Suprapubic skin (tissue), 4 donors: ENCODE measurements around the gene TMED10. TPM values are rescaled to one million over a fixed set of nuclear protein-coding genes. Genes with fewer than 3 reads are reported as not detected.

Experiments used
- DNase-seq, 2 donors: peaks; one replicate each; pipeline ENCODE4 v3.0.0-alpha.2; 2019; ENCODE audit warnings: low spot score in 2 of 2
- H3K27ac ChIP-seq: fragments of 200-600 bp; sonication (generic); one replicate; pipeline ENCODE4 v1.5.1; 2019
- H3K27me3 ChIP-seq: fragments of 200-600 bp; sonication (generic); one replicate; pipeline ENCODE4 v1.5.1; 2019
- H3K36me3 ChIP-seq: fragments of 200-600 bp; sonication (generic); one replicate; pipeline ENCODE4 v1.5.1; 2019
- H3K4me1 ChIP-seq: fragments of 200-600 bp; sonication (generic); one replicate; pipeline ENCODE4 v1.5.1; 2019
- H3K4me3 ChIP-seq: fragments of 200-600 bp; sonication (generic); one replicate; pipeline ENCODE4 v1.5.1; 2019; ENCODE audit warnings: mild to moderate bottlenecking
- H3K9me3 ChIP-seq: fragments of 200-600 bp; sonication (generic); one replicate; pipeline ENCODE4 v1.5.1; 2019
- CTCF ChIP-seq, 2 donors: fragments of 200-600 bp in 1 of 2; fragments of 450-650 bp in 1 of 2; sonication (generic) in 1 of 2; IDR thresholded peaks; one replicate each; pipeline ENCODE4 v1.5.1; 2016 to 2019; ENCODE audit warnings: antibody characterized with exemption in 2 of 2, mild to moderate bottlenecking in 1 of 2, moderate library complexity in 1 of 2
- EP300 ChIP-seq: sonication (generic); formaldehyde crosslinking; IDR thresholded peaks from one replicate; pipeline ENCODE4 v1.6.1; 2017; ENCODE audit warnings: antibody characterized with exemption
- POLR2A ChIP-seq, 2 donors: fragments of 450-650 bp; IDR thresholded peaks; one replicate each; pipeline ENCODE4 v1.6.1; 2017; ENCODE audit warnings: antibody characterized with exemption in 2 of 2, mild to moderate bottlenecking in 2 of 2, moderate library complexity in 2 of 2
- POLR2AphosphoS5 ChIP-seq, 3 donors: sonication (generic); formaldehyde crosslinking; IDR thresholded peaks; one replicate each; pipeline ENCODE4 v1.6.1; 2017; ENCODE audit warnings: antibody characterized with exemption in 3 of 3
- WGBS: methylation state at CpG from one replicate; pipeline ENCODE4 v1.1.5; 2018; 5-methylcytosine and 5-hydroxymethylcytosine counted together
- total RNA-seq, 4 donors: library from RNA; depleted of rRNA; stranded (reverse); fragments of >200 nt; gene quantifications; one replicate each; pipeline ENCODE4 v1.1.0, GENCODE V29; 2016

Gene TMED10
- total RNA-seq, 4 donors from 2014 or later: 123 to 235 (median 198) TPM

- no peak for TF ChIP-seq POLR2AphosphoS5 (IDR thresholded peaks at IDR 0.05)
- TF ChIP-seq CTCF (IDR thresholded peaks at IDR 0.05): no peak
- TF ChIP-seq POLR2A (IDR thresholded peaks at IDR 0.05): no peak
- Histone ChIP-seq H3K36me3 (no peaks in the 10 kb centered on the region), H3K27me3 (no peaks in the 10 kb centered on the region), H3K9me3 (no peaks in the 10 kb centered on the region), H3K27ac (no peak overlapping the region), H3K4me3 (no peak overlapping the region), H3K4me1 (no peaks in the 10 kb centered on the region)
- whole genome bisulfite sequencing: 69% methylated on average over 9 of the region's 9 CpGs
- no peak for DNase-seq
Observed at GRCh38 chr14:75220156-75220555, 43.7 kb upstream of the TMED10 start.

DNA sequence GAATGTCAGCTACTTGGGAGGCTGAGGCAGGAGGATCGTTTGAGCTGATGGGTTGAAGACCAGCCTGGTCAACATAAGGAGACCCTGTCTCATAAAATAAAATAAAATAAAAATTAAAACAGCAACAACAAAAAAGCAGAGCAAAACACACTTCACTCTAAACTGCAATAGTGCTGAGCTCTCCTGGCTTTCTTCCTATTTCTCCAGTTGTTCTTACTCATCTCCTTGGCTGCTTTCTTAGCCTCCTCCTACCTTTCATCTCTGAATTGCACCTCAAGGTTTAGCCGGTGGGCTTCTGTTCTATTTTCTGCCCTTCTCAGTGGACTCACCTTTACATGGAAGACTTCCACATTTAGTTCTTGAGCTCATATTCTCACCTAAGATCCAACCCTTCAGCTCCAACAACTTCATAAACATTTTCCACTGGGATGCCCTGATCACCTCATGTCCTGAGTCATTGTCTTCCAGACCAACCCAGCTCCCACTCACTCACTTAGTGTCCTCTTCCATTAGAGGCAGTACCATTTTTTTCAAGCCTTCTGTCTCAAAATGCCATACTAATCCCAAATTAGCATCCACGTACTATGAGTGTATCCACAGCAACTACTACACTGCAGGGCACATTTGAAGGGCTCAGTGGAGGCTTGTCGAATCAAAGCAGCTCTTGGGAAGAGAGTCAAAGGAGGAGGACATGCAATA is 41.2 kb upstream of the TMED10 start:
- Histone ChIP-seq H3K27ac (no peak overlapping the region), H3K4me3 (no peak overlapping the region), H3K4me1 (no peaks in the 10 kb centered on the region), H3K9me3 (no peaks in the 10 kb centered on the region), H3K36me3 (no peaks in the 10 kb centered on the region), H3K27me3 (no peaks in the 10 kb centered on the region)
- no peak for DNase-seq
- WGBS: 66% methylated on average over 4 of the region's 4 CpGs
- TF ChIP-seq EP300 (no peak), POLR2AphosphoS5 (IDR thresholded peaks at IDR 0.05) (no peak), CTCF (IDR thresholded peaks at IDR 0.05) (no peak), POLR2A (IDR thresholded peaks at IDR 0.05) (no peak)

DNA sequence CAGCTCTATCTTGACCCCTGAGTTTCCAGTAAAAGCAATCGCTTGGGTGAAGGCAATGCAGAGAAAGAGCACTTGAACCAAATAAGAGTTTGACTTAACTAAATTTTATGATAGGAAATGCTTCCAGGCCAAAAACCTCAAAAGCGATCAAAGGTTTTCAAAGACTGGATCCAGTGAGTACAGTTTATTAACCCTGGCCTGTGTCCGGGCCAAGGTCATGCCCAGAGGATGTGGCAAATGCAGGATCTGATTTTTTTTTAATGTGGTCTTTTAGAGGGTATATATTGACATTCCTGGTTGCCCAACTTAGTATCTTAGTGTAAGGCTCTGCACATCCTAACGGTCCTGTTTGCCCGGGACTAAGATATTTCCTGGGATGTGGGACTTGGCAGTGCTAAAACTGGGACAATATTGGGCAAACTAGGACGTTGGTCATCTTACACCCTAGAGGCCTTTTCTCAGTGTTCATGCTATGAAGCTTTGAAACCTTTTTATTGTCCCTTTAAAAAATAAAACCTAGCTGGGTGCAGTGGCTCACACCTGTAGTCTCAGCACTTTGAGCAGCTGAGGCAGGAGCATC is 40.1 kb upstream of the TMED10 start:
- Histone ChIP-seq H3K27me3 (no peaks in the 10 kb centered on the region), H3K9me3 (no peaks in the 10 kb centered on the region), H3K27ac (no peak overlapping the region), H3K4me3 (no peak overlapping the region), H3K36me3 (no peaks in the 10 kb centered on the region), H3K4me1 (no peaks in the 10 kb centered on the region)
- TF ChIP-seq POLR2AphosphoS5 (IDR thresholded peaks at IDR 0.05) (no peak), EP300 (no peak), CTCF (IDR thresholded peaks at IDR 0.05) (no peak), POLR2A (IDR thresholded peaks at IDR 0.05) (no peak)
- 92% methylated on average over 6 of the region's 6 CpGs for WGBS
- DNase-seq: no peak

DNA sequence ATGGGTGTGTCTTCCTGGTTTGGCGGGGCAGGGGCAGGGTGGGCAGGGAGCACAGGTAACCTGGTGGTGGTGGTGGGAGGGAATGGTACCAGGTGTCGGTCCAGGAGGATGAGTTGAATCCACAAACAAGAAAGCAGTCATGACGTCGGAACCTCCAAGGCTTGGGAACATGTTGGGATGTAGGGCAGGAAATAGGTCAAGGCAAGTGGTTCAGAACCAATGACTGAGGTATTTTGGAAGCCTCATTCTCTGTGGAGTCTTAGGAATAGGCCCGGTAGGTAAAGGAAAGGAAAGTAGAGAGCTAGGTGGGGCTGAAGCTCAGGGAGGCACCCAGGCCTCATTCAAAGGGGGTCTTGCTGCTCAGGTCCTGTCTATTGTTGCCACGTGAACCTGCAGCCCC is 39.1 kb upstream of the TMED10 start:
- Histone ChIP-seq H3K4me1 (no peaks in the 10 kb centered on the region), H3K9me3 (no peaks in the 10 kb centered on the region), H3K36me3 (no peaks in the 10 kb centered on the region), H3K4me3 (no peak overlapping the region), H3K27me3 (no peaks in the 10 kb centered on the region), H3K27ac (no peak overlapping the region)
- DNase-seq: no peak
- 89% methylated on average over 6 of the region's 6 CpGs for WGBS
- TF ChIP-seq EP300 (no peak), POLR2A (IDR thresholded peaks at IDR 0.05) (no peak), POLR2AphosphoS5 (IDR thresholded peaks at IDR 0.05) (no peak), CTCF (IDR thresholded peaks at IDR 0.05) (no peak)

DNA sequence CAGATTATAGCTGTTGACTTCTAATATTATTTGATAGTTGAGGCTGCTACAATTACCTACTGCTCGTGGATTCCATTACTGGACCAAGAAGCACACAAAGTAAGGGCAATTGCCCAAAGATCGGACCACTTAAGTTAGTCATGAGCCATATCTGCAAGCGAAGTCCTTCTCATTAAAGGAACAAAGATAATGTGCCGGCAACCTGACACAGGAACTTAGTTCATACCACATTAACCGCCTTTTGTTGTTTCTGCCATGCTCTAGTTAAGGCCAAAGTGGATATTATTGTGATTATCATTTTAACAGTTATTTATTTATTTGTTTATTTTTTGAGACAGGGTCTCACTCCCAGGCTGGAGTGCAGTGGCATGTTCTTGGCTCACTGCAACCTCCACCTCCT is 38.1 kb upstream of the TMED10 start:
- no peak overlapping the region for H3K4me3 ChIP-seq
- no peaks in the 10 kb centered on the region for H3K27me3 ChIP-seq
- WGBS: 96% methylated on average over 5 of the region's 5 CpGs
- DNase-seq: no peak
- no peaks in the 10 kb centered on the region for H3K9me3 ChIP-seq
- H3K27ac ChIP-seq: no peak overlapping the region
- TF ChIP-seq POLR2A (IDR thresholded peaks at IDR 0.05): no peak
- no peak for TF ChIP-seq POLR2AphosphoS5 (IDR thresholded peaks at IDR 0.05)
- TF ChIP-seq CTCF (IDR thresholded peaks at IDR 0.05): no peak
- no peak for TF ChIP-seq EP300
- no peaks in the 10 kb centered on the region for H3K36me3 ChIP-seq
- no peaks in the 10 kb centered on the region for H3K4me1 ChIP-seq
